ENCODE measurements around the gene TMEM164.

GRCh38 chrX:110108381-110108821, 105.5 kb downstream of the TMEM164 start:
- TF ChIP-seq CTCF (IDR thresholded peaks at IDR 0.05) (no peak), POLR2A (IDR thresholded peaks at IDR 0.05) (no peak)
